GM19463 (cell line): Measurements from ENCODE around the gene PHTF2.
A peak's percentile ranks its signal among the peaks of the same experiment; 100 is the strongest.
"Not testable (repeated sequence)": the region's sequence is repeated elsewhere in the genome, so short reads cannot be mapped to it uniquely, and the experiment has no call there.

ENCODE experiments used
- ATAC-seq: cut with Tn5 transposase; IDR thresholded peaks from one replicate; pipeline ENCODE4 v1.9.1; 2021; ENCODE audit warnings: mild to moderate bottlenecking, moderate library complexity; ENCODE audit not compliant: unreplicated experiment

Gene PHTF2

DNA sequence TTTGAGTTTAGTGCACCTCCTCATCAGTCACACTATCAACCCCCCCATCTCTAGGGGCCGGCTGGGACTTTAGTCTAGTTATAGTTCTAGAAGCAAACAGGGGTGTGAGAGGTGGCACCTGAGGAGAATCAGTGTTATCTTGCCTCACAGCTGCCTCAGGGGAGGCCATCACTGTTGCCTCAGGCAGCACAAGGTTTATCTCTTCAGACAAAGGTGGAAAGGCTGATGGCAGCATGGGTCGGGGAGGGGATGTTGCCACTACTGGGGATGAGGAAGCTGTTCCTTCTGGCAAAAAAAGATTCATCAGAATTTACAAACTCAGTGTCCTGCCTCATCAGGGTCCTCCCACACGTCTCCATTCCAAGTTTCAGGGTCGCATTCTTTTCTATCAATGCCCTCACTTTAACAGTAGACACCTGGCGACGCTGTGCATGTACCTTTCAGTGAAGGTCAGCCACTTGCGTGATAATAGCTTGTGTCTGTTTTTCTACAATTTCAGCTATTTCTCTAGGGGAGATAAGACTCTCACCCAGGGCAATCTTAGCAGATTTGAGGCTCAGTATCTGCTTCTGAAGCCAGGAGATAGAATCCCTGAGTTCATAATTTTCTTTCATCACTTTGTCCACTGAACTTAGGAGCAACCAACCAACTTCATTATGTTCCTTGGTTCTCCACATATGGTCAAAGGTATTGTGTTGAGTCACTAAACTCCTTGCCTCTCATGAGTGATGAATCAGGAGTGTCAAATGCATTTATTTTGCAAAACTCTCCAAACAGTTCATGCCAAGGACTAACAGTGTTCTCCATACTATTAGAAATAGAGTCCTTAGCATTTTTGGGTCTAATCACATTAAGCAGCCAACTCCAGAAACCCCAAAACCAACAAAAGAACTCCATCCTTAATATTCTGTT is 75.1 kb downstream of the PHTF2 start:
- not testable (repeated sequence) for ATAC-seq

- ATAC-seq, result no peak
Observed at GRCh38 chr7:77877791-77878190, 79.2 kb downstream of the PHTF2 start.

DNA sequence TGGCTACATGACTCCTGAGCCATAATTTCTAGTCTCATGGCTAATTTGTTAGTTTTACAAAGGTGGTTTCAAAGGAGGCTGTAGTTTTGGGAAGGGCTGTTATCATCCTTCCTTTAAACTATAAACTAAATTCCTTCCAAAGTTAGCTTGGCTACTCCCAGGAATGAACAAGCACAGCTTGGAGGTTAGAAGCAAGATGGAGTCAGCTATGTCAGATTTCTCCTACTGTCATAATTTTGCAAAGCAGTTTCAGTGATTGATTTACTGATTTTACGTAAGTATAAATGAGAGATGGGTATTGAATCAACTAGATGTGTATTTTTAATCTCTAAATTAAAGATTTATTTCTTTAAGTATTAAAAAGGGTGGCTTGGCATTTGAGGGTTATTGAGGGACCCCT is 79.9 kb downstream of the PHTF2 start:
- no peak for ATAC-seq

DNA sequence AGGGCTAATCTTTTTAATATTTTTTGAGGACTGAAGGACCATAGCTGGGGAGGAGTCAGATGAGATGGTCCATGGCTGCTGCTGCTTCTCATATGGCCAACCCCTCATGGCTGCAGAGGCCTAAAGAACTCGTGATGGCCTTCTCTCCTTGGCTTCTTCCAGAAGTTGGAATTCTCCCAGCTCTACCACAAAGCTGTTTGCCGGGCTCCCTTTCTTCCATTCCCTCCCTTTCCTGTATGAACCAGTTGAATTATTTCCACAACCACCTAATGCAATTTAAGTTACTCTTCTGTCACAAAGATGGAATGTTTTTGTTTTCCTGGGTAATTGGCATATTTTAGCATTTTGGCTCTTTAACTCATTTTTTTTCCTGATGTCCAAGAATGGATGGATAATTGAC is 80.7 kb downstream of the PHTF2 start:
- no peak for ATAC-seq

- no peak for ATAC-seq
Observed at GRCh38 chr7:77881871-77882270, 83.3 kb downstream of the PHTF2 start.

GRCh38 chr7:77885155-77885554 is 86.6 kb downstream of the PHTF2 start:
- no peak for ATAC-seq

DNA sequence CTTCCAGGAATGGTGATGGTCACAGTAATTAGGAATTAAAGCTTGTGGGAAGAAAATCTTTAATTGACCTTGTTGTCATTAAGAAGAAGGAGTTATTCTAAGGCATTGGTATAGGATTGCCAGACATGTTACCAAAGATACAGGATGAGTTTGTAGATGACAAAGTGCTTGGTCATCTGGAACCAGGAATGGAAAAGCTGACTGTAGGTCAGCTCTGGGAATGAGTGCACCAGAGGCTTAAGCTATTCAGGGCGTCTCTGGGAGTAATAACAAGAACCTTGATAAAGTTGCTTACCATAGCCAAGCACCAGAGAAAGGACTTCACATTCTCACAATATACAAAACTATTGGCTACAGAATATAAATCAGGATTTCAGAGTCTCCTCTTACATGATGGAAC is 89.0 kb downstream of the PHTF2 start:
- ATAC-seq, result no peak

GRCh38 chr7:77888998-77889397 is 90.4 kb downstream of the PHTF2 start:
- ATAC-seq, result no peak

- ATAC-seq, result no peak
Observed at GRCh38 chr7:77893813-77894212, 95.2 kb downstream of the PHTF2 start.

DNA sequence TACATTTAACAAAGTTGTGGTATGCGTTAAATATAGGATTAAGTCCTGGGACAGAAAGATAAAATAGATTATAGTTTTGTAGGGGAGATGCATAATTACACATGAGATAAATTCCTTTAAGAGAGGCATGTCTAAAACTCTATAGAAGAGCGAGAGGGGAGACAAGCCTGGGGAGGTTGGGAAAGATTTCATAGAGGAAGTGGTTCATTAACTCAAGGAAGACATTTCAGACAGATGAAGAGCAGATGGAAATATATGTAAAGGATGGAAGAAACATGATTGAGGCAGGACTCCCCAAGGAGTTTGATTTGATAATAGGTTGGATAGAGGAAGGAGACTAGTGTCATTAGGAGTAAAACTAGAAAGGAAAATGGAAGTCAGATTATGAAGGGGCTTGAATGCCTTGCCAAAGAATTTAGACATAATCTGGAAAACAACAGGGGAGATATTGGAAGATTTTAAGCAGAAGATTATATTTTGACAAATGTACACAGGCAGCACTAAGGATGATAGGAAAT is 96.1 kb downstream of the PHTF2 start:
- no peak for ATAC-seq

GRCh38 chr7:77895905-77896304 is 97.3 kb downstream of the PHTF2 start:
- ATAC-seq, result no peak

DNA sequence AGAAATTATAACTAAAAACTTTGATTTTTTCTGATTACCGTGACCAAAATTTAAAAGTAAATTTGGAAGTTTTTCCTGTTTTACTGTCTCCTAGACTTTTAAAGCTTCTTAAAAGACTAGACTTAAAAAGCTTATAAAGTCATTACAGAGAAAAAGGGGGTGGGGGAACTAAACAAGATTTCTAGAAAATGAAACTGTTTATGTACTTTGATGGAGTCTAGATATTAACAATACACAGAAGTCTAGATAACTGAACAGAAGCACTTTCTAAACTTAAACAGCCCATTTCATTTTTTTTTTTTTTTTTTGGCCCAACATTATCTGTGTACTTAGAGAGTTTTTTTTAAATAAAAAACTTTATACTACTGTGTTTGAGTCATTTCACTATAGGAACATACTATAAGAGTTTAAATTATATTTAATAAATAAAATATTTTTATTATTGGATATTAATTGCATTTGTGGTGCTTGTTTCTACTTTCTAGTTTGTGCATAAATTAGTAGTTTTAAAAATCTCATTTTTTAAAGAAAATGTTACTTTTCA is 98.5 kb downstream of the PHTF2 start:
- no peak for ATAC-seq

GRCh38 chr7:77899516-77899915 is 100.9 kb downstream of the PHTF2 start:
- ATAC-seq, result no peak

DNA sequence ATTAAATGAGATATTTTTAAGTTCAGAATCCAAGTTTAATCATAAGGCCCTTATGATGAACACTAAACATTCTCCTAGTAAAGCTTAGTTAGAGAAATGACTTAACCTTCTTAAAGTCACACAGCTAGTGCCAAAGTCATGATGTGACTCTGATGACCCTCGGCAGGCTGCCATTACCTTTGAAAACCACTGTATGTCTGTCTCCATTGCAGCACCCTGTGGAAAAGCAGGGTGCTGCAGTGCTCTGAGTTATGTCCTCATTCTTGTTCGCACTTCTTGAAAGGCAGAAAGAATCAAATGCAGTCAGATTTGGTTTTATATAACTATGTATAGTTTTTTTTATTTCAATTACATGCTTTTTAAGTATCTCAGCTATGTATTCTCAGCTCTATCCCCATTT is 105.0 kb downstream of the PHTF2 start:
- ATAC-seq, result peak; percentile 35

GRCh38 chr7:77904252-77904651 is 105.7 kb downstream of the PHTF2 start:
- ATAC-seq, result no peak

- no peak for ATAC-seq
Observed at GRCh38 chr7:77907281-77907680, 108.7 kb downstream of the PHTF2 start.

- no peak for ATAC-seq
Observed at GRCh38 chr7:77908664-77909063, 110.1 kb downstream of the PHTF2 start.

DNA sequence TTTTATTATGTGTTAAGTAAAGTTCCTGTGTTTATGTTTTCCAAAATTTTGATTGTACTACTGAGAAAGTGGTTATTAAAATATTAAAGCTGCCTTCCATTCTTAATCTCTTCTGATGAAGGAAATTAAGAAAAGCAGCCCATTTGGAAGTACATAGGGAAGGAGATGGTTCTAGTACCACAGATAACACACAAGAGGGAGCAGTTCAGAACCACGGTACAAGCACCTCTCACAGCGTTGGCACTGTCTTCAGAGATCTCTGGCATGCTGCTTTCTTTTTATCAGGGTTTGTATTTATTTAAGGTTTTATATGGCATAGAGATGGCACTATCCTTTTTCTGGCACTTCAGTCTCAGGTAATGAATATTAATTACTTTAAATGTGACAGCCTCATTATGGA is 111.6 kb downstream of the PHTF2 start:
- no peak for ATAC-seq

GRCh38 chr7:77912293-77912692 is 113.7 kb downstream of the PHTF2 start:
- no peak for ATAC-seq

DNA sequence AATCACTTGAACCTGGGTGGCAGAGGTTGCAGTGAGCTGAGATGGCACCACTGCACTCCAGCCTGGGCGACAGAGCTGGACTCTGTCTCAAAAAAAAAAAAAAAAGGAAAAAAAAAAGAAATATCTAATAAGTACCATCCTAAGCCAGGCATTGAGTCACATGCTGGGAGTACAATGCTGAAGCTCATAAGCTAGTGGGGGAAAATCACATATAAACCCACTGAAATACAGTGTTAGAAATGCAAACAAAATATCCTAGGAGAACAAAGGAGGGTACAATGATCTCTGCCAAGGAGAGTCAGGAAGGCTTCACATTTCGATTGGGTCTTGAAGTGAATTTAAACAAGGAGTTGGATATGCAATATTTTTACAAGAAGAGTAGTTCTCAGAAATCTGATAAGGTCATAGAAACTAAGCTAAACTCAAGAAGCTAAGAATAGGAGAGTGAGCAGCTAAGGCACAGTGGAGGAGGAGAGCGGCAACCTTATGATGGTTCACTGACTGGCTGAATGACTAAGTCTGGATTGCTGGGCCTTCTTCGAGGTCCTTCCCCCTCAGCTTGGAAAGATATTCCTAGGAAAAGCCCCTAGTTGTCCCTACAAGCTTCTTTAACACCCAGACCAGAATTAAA is 115.5 kb downstream of the PHTF2 start:
- ATAC-seq, result no peak

DNA sequence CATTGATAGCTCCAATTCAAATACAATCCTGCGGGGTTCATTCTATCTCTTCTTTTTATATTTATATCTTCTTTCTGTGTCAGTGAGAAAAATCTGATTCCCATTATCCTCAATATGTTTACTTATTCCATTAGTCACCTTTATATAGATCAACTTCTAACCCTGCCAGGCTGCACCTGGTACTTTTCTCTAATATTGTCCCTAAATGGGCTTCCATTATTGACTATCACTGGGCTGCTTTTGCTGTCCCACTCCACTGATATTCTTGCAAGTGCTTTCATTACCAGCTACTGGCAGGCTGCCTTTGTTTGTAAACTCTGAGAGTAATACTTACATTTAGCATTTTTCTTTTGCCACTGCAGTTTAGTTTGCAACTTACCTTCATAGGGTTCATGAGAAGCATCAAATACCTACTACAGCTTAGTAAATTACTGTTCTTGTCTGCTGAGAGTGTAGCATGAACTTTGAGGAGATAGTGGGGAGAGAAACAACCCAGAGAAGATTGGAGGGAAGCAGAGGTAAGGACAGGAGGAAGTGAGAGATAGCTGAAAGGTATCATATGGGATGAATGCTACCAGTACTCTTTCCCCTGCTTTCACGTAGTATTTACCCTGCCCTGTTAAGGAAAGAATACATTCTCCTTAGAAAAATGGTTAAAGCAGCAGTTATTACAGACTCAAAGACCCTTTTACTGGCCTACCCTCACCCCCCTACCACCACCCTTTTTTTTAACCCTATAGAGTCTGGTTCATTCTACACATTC is 119.1 kb downstream of the PHTF2 start:
- ATAC-seq, result peak; percentile 42
